H1 (cell line): ENCODE measurements around the gene MRPL4. TPM values are rescaled to one million over a fixed set of nuclear protein-coding genes. Genes with fewer than 3 reads are reported as not detected.

Source experiments
- CTCF ChIA-PET: fragments of 300-600 bp; sonication (Branson Sonifier 250); formaldehyde crosslinking; loops from one replicate; lab custom pipeline; 2021; ENCODE audit not compliant: partially characterized antibody; lab: Charles Lee
- POLR2A ChIA-PET: fragments of 300-600 bp; sonication (Branson Sonifier 250); formaldehyde crosslinking; loops from one replicate; lab custom pipeline; 2021; ENCODE audit warnings: inconsistent platforms; ENCODE audit not compliant: partially characterized antibody; lab: Charles Lee
- DNase-seq, 2 experiments: peaks; one replicate each; pipeline versions ENCODE4 v3.0.0 to v3.0.0-alpha.2; 2010 to 2022; ENCODE audit warnings: low spot score in 2 of 2, low read depth in 1 of 2, mixed read lengths in 1 of 2
- FAIRE-seq: peaks from 2 replicates; lab custom pipeline; 2011; peaks lifted over from hg19 to GRCh38; lab: Jason Lieb, UNC
- H2AFZ ChIP-seq: 2 replicates; pipeline ENCODE4 v1.8.1; 2012; ENCODE audit warnings: low read length, inconsistent platforms
- H2AK5ac ChIP-seq: 2 replicates; pipeline ENCODE4 v1.6.1; 2013; ENCODE audit warnings: low read depth, low read length
- H2BK120ac ChIP-seq: replicated peaks from 2 replicates; pipeline ENCODE3; 2013; ENCODE audit warnings: low read depth, low read length, inconsistent platforms
- H2BK12ac ChIP-seq: 2 replicates; pipeline ENCODE4 v1.6.1; 2013; ENCODE audit warnings: low read depth, low read length
- H2BK15ac ChIP-seq: 2 replicates; pipeline ENCODE4 v1.6.1; 2013; ENCODE audit warnings: low read length
- H2BK20ac ChIP-seq: 2 replicates; pipeline ENCODE4 v1.6.1; 2013; ENCODE audit warnings: low read length
- H2BK5ac ChIP-seq: 2 replicates; pipeline ENCODE4 v1.6.1; 2013; ENCODE audit warnings: low read depth, low read length
- H3K14ac ChIP-seq: 2 replicates; pipeline ENCODE4 v1.6.1; 2013; ENCODE audit warnings: inconsistent platforms; ENCODE audit not compliant: insufficient read length
- H3K18ac ChIP-seq: 2 replicates; pipeline ENCODE4 v1.6.1; 2013; ENCODE audit warnings: low read length; ENCODE audit errors: extremely low read depth
- H3K23ac ChIP-seq: 2 replicates; pipeline ENCODE4 v1.6.1; 2013; ENCODE audit warnings: inconsistent platforms; ENCODE audit not compliant: insufficient read length
- H3K23me2 ChIP-seq: 2 replicates; pipeline ENCODE4 v1.6.1; 2013; ENCODE audit warnings: low read depth, low read length
- H3K27ac ChIP-seq: 2 replicates; pipeline ENCODE4 v1.6.1; 2011; ENCODE audit warnings: low read depth, low read length, inconsistent platforms
- H3K27me3 ChIP-seq, 4 experiments: replicated peaks in 1 of 4; 1 replicate in 1 of 4; 2 replicates in 3 of 4; pipeline versions ENCODE4 v1.6.1 to v1.8.1; 2011 to 2013; ENCODE audit warnings: low read length in 3 of 4, mild to moderate bottlenecking in 3 of 4, inconsistent platforms in 2 of 4, mixed read lengths in 2 of 4, moderate library complexity in 1 of 4; ENCODE audit not compliant: control insufficient read depth in 3 of 4, insufficient read depth in 3 of 4; ENCODE audit errors: extremely low read depth in 1 of 4
- H3K36me3 ChIP-seq, 4 experiments: 2 replicates each; pipeline versions ENCODE4 v1.6.1 to v1.8.1; 2011 to 2013; ENCODE audit warnings: mild to moderate bottlenecking in 4 of 4, low read length in 3 of 4, moderate library complexity in 2 of 4, control low read depth in 1 of 4, inconsistent platforms in 1 of 4; ENCODE audit not compliant: insufficient read depth in 4 of 4, control insufficient read depth in 2 of 4
- H3K4ac ChIP-seq: replicated peaks from 2 replicates; pipeline ENCODE3; 2013; ENCODE audit warnings: low read length, low read depth, mixed read lengths, inconsistent platforms; ENCODE audit not compliant: insufficient read length
- H3K4me1 ChIP-seq, 4 experiments: replicated peaks in 1 of 4; 1 replicate in 1 of 4; 2 replicates in 3 of 4; pipeline versions ENCODE4 v1.6.1 to v1.8.1; 2011 to 2013; ENCODE audit warnings: low read length in 3 of 4, inconsistent platforms in 2 of 4, mixed read lengths in 1 of 4; ENCODE audit not compliant: insufficient read depth in 4 of 4, control insufficient read depth in 3 of 4
- H3K4me2 ChIP-seq, 2 experiments: 2 replicates each; pipeline versions ENCODE4 v1.6.1 to v1.8.1; 2011 to 2013; ENCODE audit warnings: low read depth in 2 of 2, low read length in 2 of 2, control low read depth in 1 of 2, inconsistent platforms in 1 of 2, mild to moderate bottlenecking in 1 of 2; ENCODE audit not compliant: insufficient read depth in 1 of 2
- H3K4me3 ChIP-seq, 4 experiments: fragments of 200-600, 300-600 bp in 1 of 4; sonication (generic), shearing (Covaris generic), sonication (Bioruptor Twin) in 1 of 4; 2 replicates each; pipeline versions ENCODE4 v1.5.1 to v1.8.1; 2011 to 2016; ENCODE audit warnings: low read length in 4 of 4, low read depth in 3 of 4, control low read depth in 2 of 4, inconsistent platforms in 2 of 4, mild to moderate bottlenecking in 2 of 4, mixed read lengths in 1 of 4, moderate library complexity in 1 of 4; ENCODE audit not compliant: insufficient read depth in 2 of 4; ENCODE audit errors: extremely low read depth in 1 of 4
- H3K56ac ChIP-seq: replicated peaks from 2 replicates; pipeline ENCODE3; 2013; ENCODE audit warnings: low read depth, mild to moderate bottlenecking, mixed read lengths, low read length, inconsistent platforms; ENCODE audit not compliant: insufficient read length
- H3K79me1 ChIP-seq: 2 replicates; pipeline ENCODE4 v1.6.1; 2013; ENCODE audit warnings: low read depth, low read length, control low read depth
- H3K79me2 ChIP-seq, 2 experiments: 2 replicates each; pipeline versions ENCODE4 v1.6.1 to v1.8.1; 2012 to 2013; ENCODE audit warnings: low read length in 2 of 2, mild to moderate bottlenecking in 2 of 2, inconsistent platforms in 1 of 2; ENCODE audit not compliant: insufficient read depth in 2 of 2, control insufficient read depth in 1 of 2
- H3K9ac ChIP-seq, 4 experiments: replicated peaks in 1 of 4; 1 replicate in 1 of 4; 2 replicates in 3 of 4; pipeline versions ENCODE4 v1.6.1 to v1.8.1; 2011 to 2013; ENCODE audit warnings: low read depth in 3 of 4, low read length in 3 of 4, control low read depth in 2 of 4, mild to moderate bottlenecking in 2 of 4, moderate library complexity in 2 of 4, inconsistent platforms in 1 of 4; ENCODE audit errors: extremely low read depth in 1 of 4
- H3K9me3 ChIP-seq, 2 experiments: 2 replicates each; pipeline versions ENCODE4 v1.6.1 to v1.8.1; 2012 to 2013; ENCODE audit warnings: mild to moderate bottlenecking in 2 of 2, moderate library complexity in 2 of 2, control low read depth in 1 of 2, inconsistent platforms in 1 of 2, low read depth in 1 of 2, low read length in 1 of 2, mixed read lengths in 1 of 2; ENCODE audit not compliant: insufficient read depth in 2 of 2
- H4K20me1 ChIP-seq, 2 experiments: replicated peaks in 1 of 2; 2 replicates each; pipeline versions ENCODE3 to v1.8.1; 2011 to 2013; ENCODE audit warnings: inconsistent platforms in 2 of 2, low read length in 2 of 2, mild to moderate bottlenecking in 1 of 2; ENCODE audit not compliant: insufficient read depth in 2 of 2, control insufficient read depth in 1 of 2
- H4K5ac ChIP-seq: 2 replicates; pipeline ENCODE4 v1.6.1; 2013; ENCODE audit warnings: low read length, low read depth, mixed read lengths, inconsistent platforms; ENCODE audit not compliant: insufficient read length
- H4K8ac ChIP-seq: 2 replicates; pipeline ENCODE4 v1.8.0; 2013; ENCODE audit warnings: mild to moderate bottlenecking, moderate library complexity, low read length, inconsistent platforms; ENCODE audit not compliant: insufficient read depth; ENCODE audit errors: extremely low read depth
- H4K91ac ChIP-seq: replicated peaks from 2 replicates; pipeline ENCODE3; 2013; ENCODE audit warnings: low read length, mixed read lengths, inconsistent platforms; ENCODE audit not compliant: insufficient read length
- CTBP2 ChIP-seq: IDR thresholded peaks from 2 replicates; pipeline ENCODE4 v1.7.0; 2011; ENCODE audit warnings: borderline replicate concordance, mild to moderate bottlenecking, moderate library complexity, mixed read lengths, low read length; ENCODE audit not compliant: insufficient read depth, insufficient read length
- CTCF ChIP-seq, 3 experiments: IDR thresholded peaks; 1 replicate in 2 of 3; 2 replicates in 1 of 3; pipeline versions ENCODE4 v1.5.1 to v1.6.1; 2011; ENCODE audit warnings: low read length in 3 of 3, mild to moderate bottlenecking in 3 of 3, inconsistent platforms in 2 of 3, low read depth in 1 of 3, moderate library complexity in 1 of 3; ENCODE audit not compliant: insufficient read depth in 1 of 3; ENCODE audit errors: control extremely low read depth in 1 of 3
- EZH2 ChIP-seq: fragments of 200-600 bp; sonication (generic); IDR thresholded peaks from 2 replicates; pipeline ENCODE4 v1.7.1; 2012; ENCODE audit warnings: low read depth, mild to moderate bottlenecking, moderate library complexity, low read length, inconsistent platforms; ENCODE audit not compliant: severe bottlenecking
- MAX ChIP-seq: IDR thresholded peaks from 2 replicates; pipeline ENCODE4 v1.6.1; 2012; ENCODE audit warnings: inconsistent platforms
- RNF2 ChIP-seq: fragments of 200-900, 300-1000 bp; sonication (generic); IDR thresholded peaks from 2 replicates; pipeline ENCODE4 v1.7.1; 2016; ENCODE audit warnings: borderline replicate concordance, low read depth, mild to moderate bottlenecking, antibody characterized with exemption, low read length; ENCODE audit not compliant: poor library complexity, severe bottlenecking; ENCODE audit errors: missing control alignments
- SP4 ChIP-seq: IDR thresholded peaks from 2 replicates; pipeline ENCODE4 v1.6.1; 2012; ENCODE audit warnings: low read length, inconsistent platforms
- TAF7 ChIP-seq: optimal IDR thresholded peaks from 2 replicates; pipeline ENCODE3; 2011; ENCODE audit warnings: low read depth, mild to moderate bottlenecking, inconsistent platforms, low read length, moderate library complexity, borderline replicate concordance
- WGBS, 2 experiments: shearing (Covaris generic) in 1 of 2; methylation state at CpG; one replicate each; pipeline versions ENCODE4 v1.1.6 to v1.1.7; 2013 to 2015; ENCODE audit warnings: low lambda C conversion rate in 2 of 2, mixed read lengths in 2 of 2, inconsistent platforms in 1 of 2, low coverage in 1 of 2, missing lambda C conversion rate in 1 of 2; ENCODE audit not compliant: insufficient replicate concordance in 2 of 2, insufficient coverage in 1 of 2, insufficient read length in 1 of 2; ENCODE audit errors: extremely low coverage in 1 of 2, missing lambda C conversion rate in 1 of 2; 5-methylcytosine and 5-hydroxymethylcytosine counted together
- polyA plus RNA-seq, 7 experiments: library from polyadenylated mRNA; depleted of rRNA in 3 of 7; stranded (reverse) in 5 of 7; unstranded in 2 of 7; fragments of >200 nt in 5 of 7; fragments of 200-250 nt in 2 of 7; gene quantifications; 1 replicate in 5 of 7; 2 replicates in 1 of 7; 4 replicates in 1 of 7; pipeline versions ENCODE4 v1.2.1 to v1.2.3, GENCODE V29; 2011 to 2013; ENCODE audit warnings: missing spikeins in 2 of 7, mixed read lengths in 2 of 7
- total RNA-seq: library from RNA; stranded (reverse); fragmentation: NEBNext Ultra II Directional; extraction: Animal tissue kit (Norgen Biotek cat#: 25700); gene quantifications from 2 replicates; pipeline ENCODE4 v1.2.1, GENCODE V29; 2021

MRPL4 gene
- total and polyA plus RNA-seq, 2 of the 8 experiments (the other 6 are each of a cell fraction or from before 2014, with no cell fraction given) = 82.3 to 187 TPM

GRCh38 chr19:10290876-10291553 is 39.0 kb downstream of the MRPL4 start:
- peak overlapping the region; percentile 81 to 100 for H3K4me2 ChIP-seq
- CTCF ChIA-PET = interaction anchor here (0.6 to 3.7 kb wide), 12 partner anchors 8 to 133 kb away, joined by 3 to 29 read pairs (median 4); partner anchors contain the start of gene ICAM1
- no peak overlapping the region for H4K91ac ChIP-seq
- no peak overlapping the region for H3K23ac ChIP-seq
- peak overlapping the region in 2 of 4 experiments; percentile 25 to 28; a peak in 3 of 7 replicates for H3K9ac ChIP-seq
- peaks cover 0 to 45% (median 23%) of the 10 kb centered on the region in 4 experiments; a peak in 6 of 7 replicates for H3K4me1 ChIP-seq
- no peak overlapping the region for H3K4ac ChIP-seq
- H3K23me2 ChIP-seq = peaks cover 36% of the 10 kb centered on the region; the same call in 1 of the 2 replicates
- no peak overlapping the region for H2AFZ ChIP-seq
- FAIRE-seq = no peak
- H2AK5ac ChIP-seq = no peak overlapping the region
- H2BK15ac ChIP-seq = no peak overlapping the region
- H2BK20ac ChIP-seq = no peak overlapping the region
- peak overlapping the region; percentile 38 to 67 (median 60) for H3K4me3 ChIP-seq
- POLR2A ChIA-PET = interaction anchor here (0.6 to 2.2 kb wide), 6 partner anchors 20 to 52 kb away, joined by 3 to 8 read pairs (median 4); partner anchors contain the start of genes FDX2 and ICAM1
- no peaks in the 10 kb centered on the region for H3K9me3 ChIP-seq
- H2BK120ac ChIP-seq = no peak overlapping the region
- WGBS, 2 experiments = 2% methylated on average over 37 of the region's 57 CpGs; no CpG with 5 or more reads in 1 of the 2 experiments
- peaks cover 0 to 26% of the 10 kb centered on the region in 2 experiments for H4K20me1 ChIP-seq
- H3K36me3 ChIP-seq = no peaks in the 10 kb centered on the region
- DNase-seq = peak in 1 of 2 experiments; percentile 78
- no peaks in the 10 kb centered on the region for H3K79me1 ChIP-seq
- no peak overlapping the region for H4K8ac ChIP-seq
- peaks cover 57 to 91% (median 81%) of the 10 kb centered on the region in 4 experiments for H3K27me3 ChIP-seq
- no peak overlapping the region for H3K27ac ChIP-seq
- no peak overlapping the region for H2BK5ac ChIP-seq
- H4K5ac ChIP-seq = no peak overlapping the region
- peak overlapping the region; percentile 71; the same call in 1 of the 2 replicates for H3K18ac ChIP-seq
- peak overlapping the region; percentile 72 for H2BK12ac ChIP-seq
- H3K14ac ChIP-seq = no peak overlapping the region
- no peaks in the 10 kb centered on the region for H3K79me2 ChIP-seq
- no peak overlapping the region for H3K56ac ChIP-seq
- TF ChIP-seq TAF7 (no peak), EZH2 (peak; percentile 87), CTCF (IDR thresholded peaks at IDR 0.05; ENCODE audit: control extremely low read depth in 1 of 3, insufficient read depth in 1 of 3, low read depth in 1 of 3, low read length in 3 of 3) (no peak), SP4 (no peak), CTBP2 (no peak), MAX (peak; percentile 16; the same call in 1 of the 2 replicates), RNF2 (peak; percentile 64)
